Jurkat, Clone E6-1 (cell line): Measurements from ENCODE around the gene NCAPG2.
"Not testable (repeated sequence)": the region's sequence is repeated elsewhere in the genome, so short reads cannot be mapped to it uniquely, and the experiment has no call there.

Experiments
- DNase-seq: peaks from one replicate; pipeline ENCODE4 v3.0.0-alpha.2; 2011; ENCODE audit warnings: low read depth, low spot score
- H3K4me3 ChIP-seq: 2 replicates; pipeline ENCODE4 v1.5.1; 2011; ENCODE audit warnings: mild to moderate bottlenecking, low read length, control low read depth, moderate library complexity

NCAPG2 gene

GRCh38 chr7:158722574-158723237 lies 18.1 kb upstream of the NCAPG2 start:
- no peak for DNase-seq
- H3K4me3 ChIP-seq: no peak overlapping the region

- no peak for DNase-seq
- H3K4me3 ChIP-seq: no peak overlapping the region
Observed at GRCh38 chr7:158720112-158720511, 15.5 kb upstream of the NCAPG2 start.

- H3K4me3 ChIP-seq: no peak overlapping the region
- DNase-seq: no peak
Observed at GRCh38 chr7:158716802-158717201, 12.2 kb upstream of the NCAPG2 start.

GRCh38 chr7:158710651-158711102 lies 6.1 kb upstream of the NCAPG2 start:
- no peak overlapping the region for H3K4me3 ChIP-seq
- DNase-seq: peak; percentile 41

GRCh38 chr7:158707610-158708009 lies 3.0 kb upstream of the NCAPG2 start:
- no peak for DNase-seq

GRCh38 chr7:158706710-158707590 lies 2.3 kb upstream of the NCAPG2 start:
- H3K4me3 ChIP-seq: no peak overlapping the region
- DNase-seq: no peak

More at GRCh38 chr7:158707610-158708009, 3.0 kb upstream of the NCAPG2 start:
- no peak overlapping the region for H3K4me3 ChIP-seq

GRCh38 chr7:158706273-158706704 lies 1.7 kb upstream of the NCAPG2 start:
- DNase-seq: no peak
- no peak overlapping the region for H3K4me3 ChIP-seq

- DNase-seq: no peak
- H3K4me3 ChIP-seq: peak overlapping the region; percentile 98
Observed at GRCh38 chr7:158705234-158705850, 738 bp upstream of the NCAPG2 start.

GRCh38 chr7:158703679-158704523 lies 703 bp downstream of the NCAPG2 start:
- not testable (repeated sequence) for DNase-seq

GRCh38 chr7:158702944-158703343 lies 1.7 kb downstream of the NCAPG2 start:
- DNase-seq: no peak

More at GRCh38 chr7:158703679-158704523, 703 bp downstream of the NCAPG2 start:
- H3K4me3 ChIP-seq: peak overlapping the region; percentile 98

GRCh38 chr7:158702196-158702595 lies 2.4 kb downstream of the NCAPG2 start:
- no peak overlapping the region for H3K4me3 ChIP-seq
- no peak for DNase-seq

More at GRCh38 chr7:158702944-158703343, 1.7 kb downstream of the NCAPG2 start:
- H3K4me3 ChIP-seq: peak overlapping the region; percentile 98

- no peak for DNase-seq
- H3K4me3 ChIP-seq: no peak overlapping the region
Observed at GRCh38 chr7:158700008-158700407, 4.6 kb downstream of the NCAPG2 start.

GRCh38 chr7:158699341-158699740 lies 5.3 kb downstream of the NCAPG2 start:
- no peak for DNase-seq
- H3K4me3 ChIP-seq: no peak overlapping the region

- no peak for DNase-seq
- no peak overlapping the region for H3K4me3 ChIP-seq
Observed at GRCh38 chr7:158698657-158699195, 5.9 kb downstream of the NCAPG2 start.

GRCh38 chr7:158697597-158697996 lies 7.0 kb downstream of the NCAPG2 start:
- H3K4me3 ChIP-seq, DNase-seq: not testable (repeated sequence)

- DNase-seq: peak; percentile 29
Observed at GRCh38 chr7:158695726-158696452, 8.7 kb downstream of the NCAPG2 start.

GRCh38 chr7:158695056-158695455 lies 9.5 kb downstream of the NCAPG2 start:
- DNase-seq: no peak
- no peak overlapping the region for H3K4me3 ChIP-seq

More at GRCh38 chr7:158695726-158696452, 8.7 kb downstream of the NCAPG2 start:
- H3K4me3 ChIP-seq: no peak overlapping the region

GRCh38 chr7:158694650-158695049 lies 10.0 kb downstream of the NCAPG2 start:
- H3K4me3 ChIP-seq: no peak overlapping the region
- no peak for DNase-seq
